Measurements from ENCODE around the gene SLC25A43. TPM values are rescaled to one million over a fixed set of nuclear protein-coding genes. Genes with fewer than 3 reads are reported as not detected.

Gene SLC25A43
- total RNA-seq, 2 donors from 2014 or later, result 5.1 to 12.7 TPM

Other genes starting within 250 kb of the SLC25A43 start
- gene PGRMC1, start 163.1 kb upstream of the SLC25A43 start, total RNA-seq, result 10 to 100 TPM; 22.3 to 47.3 TPM
- gene SLC25A5, start 69.1 kb downstream of the SLC25A43 start, total RNA-seq, result 100 to 1,000 TPM; 290 to 570 TPM
- 10 to 100 TPM; 14.8 to 21.1 TPM for gene STEEP1, start 166.1 kb downstream of the SLC25A43 start, total RNA-seq
- 10 to 100 TPM; 42.5 to 62.6 TPM for gene UBE2A, start 175.2 kb downstream of the SLC25A43 start, total RNA-seq
- gene NKRF, start 207.1 kb downstream of the SLC25A43 start, total RNA-seq, result 10 to 100 TPM; 15.3 to 19.8 TPM